Memory B cell (primary cell): ENCODE data around the gene AP2B1.
A peak's percentile ranks its signal among the peaks of the same experiment; 100 is the strongest.

Experiments used
- ATAC-seq: fragments of 150-1000 bp; cut with Tn5 transposase; 2 replicates; pipeline ENCODE4 v1.10.0; 2021; ENCODE audit warnings: low read depth, mild to moderate bottlenecking, moderate library complexity
- DNase-seq, 2 donors: peaks; one replicate each; pipeline ENCODE4 v3.0.0; 2022; ENCODE audit warnings: low spot score in 2 of 2
- H3K27ac Mint-ChIP-seq: one replicate; pipeline ENCODE4 v1.8.0; 2022; ENCODE audit warnings: mild to moderate bottlenecking, moderate library complexity, mixed read lengths
- H3K27me3 Mint-ChIP-seq: one replicate; pipeline ENCODE4 v1.8.0; 2022; ENCODE audit warnings: mixed read lengths
- H3K36me3 Mint-ChIP-seq: one replicate; pipeline ENCODE4 v1.8.0; 2022; ENCODE audit warnings: mild to moderate bottlenecking, mixed read lengths
- H3K4me1 Mint-ChIP-seq: one replicate; pipeline ENCODE4 v1.8.0; 2022; ENCODE audit warnings: mixed read lengths
- H3K4me3 Mint-ChIP-seq: one replicate; pipeline ENCODE4 v1.8.0; 2022; ENCODE audit warnings: mild to moderate bottlenecking, moderate library complexity, mixed read lengths
- H3K9me3 Mint-ChIP-seq: one replicate; pipeline ENCODE4 v1.8.0; 2022; ENCODE audit warnings: mixed read lengths

The AP2B1 gene

DNA sequence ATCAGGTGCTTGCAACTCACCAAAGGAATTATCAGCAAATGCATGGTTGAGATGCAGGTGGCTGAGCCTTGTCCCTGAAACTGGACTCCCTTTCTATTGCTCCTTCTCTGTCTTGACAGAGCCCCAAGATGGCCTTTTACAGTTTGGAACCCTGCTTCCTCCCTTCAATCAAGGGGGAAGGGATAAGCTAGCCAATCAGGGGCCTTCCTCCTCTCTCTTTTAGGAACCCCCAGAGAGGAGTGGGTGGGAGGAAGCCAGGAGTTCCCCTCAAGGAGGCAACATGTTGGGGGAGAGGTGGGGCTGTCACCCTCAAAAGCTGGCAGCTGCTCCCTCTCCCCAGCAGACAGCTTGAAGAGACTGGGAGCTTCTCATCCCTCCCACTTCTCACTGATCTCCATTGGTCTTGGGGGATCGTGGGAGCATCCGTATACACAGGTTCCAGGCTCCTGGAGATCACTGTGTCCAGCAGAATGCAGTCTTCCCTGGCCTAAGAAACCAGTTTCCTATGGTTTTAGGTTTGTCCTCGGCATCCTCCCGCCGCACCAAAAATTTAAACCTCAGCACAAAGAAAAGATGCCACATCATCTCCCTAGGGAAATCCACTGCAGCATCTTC, 151.5 kb downstream of the AP2B1 start:
- no peak for ATAC-seq
- Mint-ChIP-seq H3K4me1 (peaks cover 3% of the 10 kb centered on the region), H3K27me3 (peaks cover 11% of the 10 kb centered on the region), H3K4me3 (no peak overlapping the region), H3K9me3 (no peaks in the 10 kb centered on the region), H3K36me3 (no peaks in the 10 kb centered on the region), H3K27ac (no peak overlapping the region)
- no peak for DNase-seq

DNA sequence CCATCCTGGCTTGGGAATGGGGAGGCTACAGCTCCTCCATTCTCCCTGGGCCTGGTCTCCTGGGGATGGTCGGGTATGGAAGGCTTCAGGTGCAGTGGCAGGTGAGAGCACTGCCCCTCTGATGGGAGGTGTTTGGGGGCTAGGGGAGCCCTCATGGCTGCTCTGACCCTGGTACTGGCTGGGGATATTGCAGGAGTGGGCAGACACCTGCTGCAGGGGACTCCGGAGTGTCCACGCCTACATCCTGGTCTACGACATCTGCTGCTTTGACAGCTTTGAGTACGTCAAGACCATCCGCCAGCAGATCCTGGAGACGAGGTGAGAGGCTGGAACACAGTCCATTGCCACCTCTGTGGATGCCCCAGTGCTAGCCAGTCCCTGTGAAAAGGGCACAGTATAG, 153.1 kb downstream of the AP2B1 start:
- Mint-ChIP-seq H3K9me3 (no peaks in the 10 kb centered on the region), H3K4me1 (peaks cover 3% of the 10 kb centered on the region), H3K27me3 (peaks cover 17% of the 10 kb centered on the region), H3K36me3 (no peaks in the 10 kb centered on the region), H3K27ac (no peak overlapping the region), H3K4me3 (no peak overlapping the region)
- DNase-seq (no peak), ATAC-seq (no peak)

DNA sequence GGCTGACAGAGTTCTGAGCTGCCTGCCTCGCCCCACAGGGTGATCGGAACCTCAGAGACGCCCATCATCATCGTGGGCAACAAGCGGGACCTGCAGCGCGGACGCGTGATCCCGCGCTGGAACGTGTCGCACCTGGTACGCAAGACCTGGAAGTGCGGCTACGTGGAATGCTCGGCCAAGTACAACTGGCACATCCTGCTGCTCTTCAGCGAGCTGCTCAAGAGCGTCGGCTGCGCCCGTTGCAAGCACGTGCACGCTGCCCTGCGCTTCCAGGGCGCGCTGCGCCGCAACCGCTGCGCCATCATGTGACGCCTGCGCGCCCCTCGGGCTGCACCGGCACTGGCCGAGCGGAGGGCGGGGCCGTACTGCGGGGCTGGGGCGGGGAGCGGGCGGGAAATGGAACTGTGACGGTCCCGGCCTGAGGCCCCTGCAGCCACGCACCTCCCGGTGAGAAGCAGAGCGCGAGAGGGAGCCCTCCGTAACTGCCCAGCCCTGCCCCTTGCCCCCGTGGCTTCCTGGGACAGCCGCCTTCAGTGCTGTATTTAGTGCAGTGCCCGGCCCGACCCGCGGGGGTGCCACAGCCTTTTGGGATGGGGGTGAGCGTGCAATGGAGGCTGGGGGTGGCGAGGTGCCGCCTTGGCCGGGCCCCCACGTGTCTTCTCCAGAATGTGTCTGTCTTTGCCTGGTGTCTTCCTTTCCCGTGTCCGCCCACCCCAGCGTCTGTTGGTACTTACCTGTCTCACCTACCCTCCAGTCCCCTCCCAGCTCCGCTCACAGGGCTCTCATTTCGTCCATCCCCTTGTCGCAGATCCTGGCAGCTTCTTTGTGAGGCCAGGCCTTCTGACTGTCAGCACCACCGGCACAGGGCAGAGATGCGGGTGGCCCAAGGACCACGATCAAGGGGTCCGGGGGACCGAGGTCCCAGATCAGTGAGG, 154.1 kb downstream of the AP2B1 start:
- H3K27ac Mint-ChIP-seq: no peak overlapping the region
- ATAC-seq (peak; percentile 39), DNase-seq (no peak)
- H3K4me1 Mint-ChIP-seq: peaks cover 3% of the 10 kb centered on the region
- H3K4me3 Mint-ChIP-seq: peak overlapping the region; percentile 3
- H3K27me3 Mint-ChIP-seq: peaks cover 17% of the 10 kb centered on the region
- H3K36me3 Mint-ChIP-seq: no peaks in the 10 kb centered on the region
- no peaks in the 10 kb centered on the region for H3K9me3 Mint-ChIP-seq

DNA sequence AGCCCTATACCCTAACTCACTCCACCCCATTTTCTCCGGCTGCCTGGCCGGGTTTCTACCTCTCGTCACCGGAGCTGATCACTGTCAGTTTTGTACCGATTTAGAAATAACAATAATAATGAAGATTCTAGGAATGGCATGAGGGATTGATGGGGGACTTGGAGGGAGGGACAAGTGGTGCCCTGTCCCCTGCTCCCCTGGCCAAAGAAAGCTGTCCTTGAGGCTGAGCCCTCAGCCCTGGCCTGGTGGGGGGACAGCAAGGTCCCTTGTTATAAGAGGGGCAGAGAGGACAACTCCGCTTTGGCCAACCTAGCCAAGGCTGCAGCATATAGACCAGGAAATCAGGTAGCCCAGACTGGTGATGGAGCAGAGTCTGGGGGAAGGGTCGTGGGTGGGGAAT, 155.4 kb downstream of the AP2B1 start:
- DNase-seq (no peak), ATAC-seq (no peak)
- Mint-ChIP-seq H3K27me3 (peaks cover 19% of the 10 kb centered on the region), H3K4me1 (peaks cover 3% of the 10 kb centered on the region), H3K36me3 (no peaks in the 10 kb centered on the region), H3K4me3 (no peak overlapping the region), H3K27ac (no peak overlapping the region), H3K9me3 (no peaks in the 10 kb centered on the region)

DNA sequence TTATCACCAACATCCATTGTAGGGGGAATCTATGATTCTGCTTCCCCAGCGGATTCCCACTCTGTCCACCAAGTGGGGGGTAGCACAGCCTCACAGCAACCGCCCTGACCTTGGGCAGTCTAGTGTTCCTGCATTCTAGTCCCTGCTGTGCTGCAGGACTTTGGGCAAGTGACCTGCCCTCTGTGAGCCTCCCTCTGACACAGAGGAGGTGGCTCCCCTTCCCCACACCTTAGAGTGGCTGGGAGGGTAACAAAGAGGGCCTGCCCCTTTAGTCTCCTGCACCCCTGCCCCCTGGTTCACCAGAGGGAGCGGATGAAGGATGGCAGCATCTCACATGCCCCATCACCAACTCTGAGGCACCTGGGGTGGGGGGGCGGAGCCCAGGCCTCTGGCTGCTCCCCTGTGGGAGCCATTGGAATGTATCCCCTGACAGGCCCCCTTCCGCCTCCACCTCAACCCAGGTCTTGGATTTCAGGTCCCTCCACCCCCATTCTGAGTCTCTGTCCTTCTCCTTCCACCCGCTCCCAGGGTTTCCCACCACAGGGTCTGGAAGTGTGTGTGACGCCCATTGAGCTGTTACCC, 155.9 kb downstream of the AP2B1 start:
- peaks cover 19% of the 10 kb centered on the region for H3K27me3 Mint-ChIP-seq

DNA sequence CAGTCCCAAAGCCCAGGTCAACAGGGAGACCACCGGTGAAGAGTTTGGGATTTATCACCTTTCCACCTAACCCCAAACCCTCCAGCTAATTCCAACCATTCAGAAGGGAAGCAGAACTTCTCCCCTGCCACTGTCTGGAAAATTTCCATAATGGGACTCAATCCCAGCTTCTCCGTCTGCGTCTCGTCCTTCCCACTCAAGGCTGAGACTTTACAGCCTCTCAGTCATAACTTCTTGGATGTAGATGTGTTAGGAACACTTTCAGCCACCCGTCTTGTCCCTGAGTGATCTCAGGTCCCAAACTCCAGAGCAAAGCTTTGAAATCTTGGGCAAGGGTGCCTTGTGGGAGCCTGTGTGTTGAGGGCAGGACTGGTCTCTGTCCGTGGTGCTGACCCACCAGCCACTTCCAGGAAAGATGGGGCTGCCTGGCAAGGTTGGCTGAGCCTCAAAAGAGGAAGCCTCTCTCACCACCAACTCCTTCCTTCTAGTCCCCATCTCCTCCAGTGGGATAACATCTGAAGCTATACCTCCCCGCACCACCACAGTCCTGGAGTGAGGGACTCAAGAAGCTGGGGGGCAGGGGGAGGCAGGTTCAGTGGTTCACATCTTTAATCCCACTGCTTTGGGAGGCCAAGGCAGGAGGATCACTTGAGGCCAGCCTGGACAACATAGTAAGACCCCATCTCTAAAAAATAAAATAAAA, 156.7 kb downstream of the AP2B1 start:
- no peaks in the 10 kb centered on the region for H3K9me3 Mint-ChIP-seq
- no peak overlapping the region for H3K27ac Mint-ChIP-seq
- peaks cover 3% of the 10 kb centered on the region for H3K4me1 Mint-ChIP-seq
- H3K27me3 Mint-ChIP-seq: peaks cover 22% of the 10 kb centered on the region
- H3K36me3 Mint-ChIP-seq: no peaks in the 10 kb centered on the region
- DNase-seq (no peak), ATAC-seq (no peak)
- no peak overlapping the region for H3K4me3 Mint-ChIP-seq

More for the DNA sequence above, 155.9 kb downstream of the AP2B1 start:
- ATAC-seq: no peak
- H3K4me1 Mint-ChIP-seq: peaks cover 3% of the 10 kb centered on the region
- H3K9me3 Mint-ChIP-seq: no peaks in the 10 kb centered on the region
- no peak overlapping the region for H3K4me3 Mint-ChIP-seq
- no peaks in the 10 kb centered on the region for H3K36me3 Mint-ChIP-seq
- DNase-seq: no peak
- H3K27ac Mint-ChIP-seq: no peak overlapping the region

DNA sequence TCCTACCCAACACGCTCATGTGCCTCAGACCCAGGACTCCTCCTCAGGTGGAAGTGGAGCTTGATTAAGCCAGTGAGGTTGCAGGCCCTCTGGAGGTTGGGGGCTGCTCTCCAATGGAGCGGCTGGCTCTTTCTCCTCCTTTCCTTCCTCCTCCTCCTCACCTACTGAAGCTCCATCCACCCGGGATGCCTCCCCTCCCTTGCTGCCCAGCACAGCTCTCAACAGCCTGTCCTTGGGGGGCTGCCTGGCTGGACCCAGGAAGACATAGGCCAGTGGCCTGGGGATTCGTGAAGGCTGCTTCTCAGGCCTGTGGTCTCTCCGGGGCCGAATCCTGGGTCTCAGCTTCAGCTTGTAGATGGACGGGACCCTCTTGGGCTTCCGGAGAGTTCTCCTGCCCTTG, 157.7 kb downstream of the AP2B1 start:
- DNase-seq: no peak

DNA sequence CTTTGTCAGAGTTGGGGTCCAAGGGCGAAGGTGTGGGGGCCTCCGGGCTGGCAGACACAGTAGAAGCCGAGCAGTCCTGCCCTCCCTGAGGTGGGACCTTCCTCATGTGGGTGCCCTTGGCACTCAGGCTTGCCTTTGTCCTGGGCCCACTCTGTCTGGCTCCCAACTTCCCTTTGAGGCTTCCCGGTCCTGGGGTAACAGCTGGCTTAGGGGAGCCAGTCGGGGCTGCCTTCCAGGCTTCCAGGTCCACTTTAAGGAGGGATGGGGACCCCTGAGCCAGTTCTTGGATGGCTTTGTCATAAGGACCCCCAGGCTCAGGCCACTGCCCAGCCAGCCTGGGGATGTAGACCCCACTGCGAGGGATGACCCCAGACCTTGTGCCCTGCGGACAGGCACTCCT, 158.1 kb downstream of the AP2B1 start:
- no peak overlapping the region for H3K4me3 Mint-ChIP-seq
- no peaks in the 10 kb centered on the region for H3K9me3 Mint-ChIP-seq
- H3K27me3 Mint-ChIP-seq: peaks cover 29% of the 10 kb centered on the region
- ATAC-seq (no peak), DNase-seq (no peak)
- no peaks in the 10 kb centered on the region for H3K36me3 Mint-ChIP-seq
- H3K4me1 Mint-ChIP-seq: peaks cover 6% of the 10 kb centered on the region
- H3K27ac Mint-ChIP-seq: no peak overlapping the region

More for the DNA sequence above, 157.7 kb downstream of the AP2B1 start:
- H3K4me3 Mint-ChIP-seq: no peak overlapping the region
- H3K9me3 Mint-ChIP-seq: no peaks in the 10 kb centered on the region
- no peaks in the 10 kb centered on the region for H3K36me3 Mint-ChIP-seq
- peaks cover 6% of the 10 kb centered on the region for H3K4me1 Mint-ChIP-seq
- H3K27me3 Mint-ChIP-seq: peaks cover 26% of the 10 kb centered on the region
- no peak for ATAC-seq
- H3K27ac Mint-ChIP-seq: no peak overlapping the region

DNA sequence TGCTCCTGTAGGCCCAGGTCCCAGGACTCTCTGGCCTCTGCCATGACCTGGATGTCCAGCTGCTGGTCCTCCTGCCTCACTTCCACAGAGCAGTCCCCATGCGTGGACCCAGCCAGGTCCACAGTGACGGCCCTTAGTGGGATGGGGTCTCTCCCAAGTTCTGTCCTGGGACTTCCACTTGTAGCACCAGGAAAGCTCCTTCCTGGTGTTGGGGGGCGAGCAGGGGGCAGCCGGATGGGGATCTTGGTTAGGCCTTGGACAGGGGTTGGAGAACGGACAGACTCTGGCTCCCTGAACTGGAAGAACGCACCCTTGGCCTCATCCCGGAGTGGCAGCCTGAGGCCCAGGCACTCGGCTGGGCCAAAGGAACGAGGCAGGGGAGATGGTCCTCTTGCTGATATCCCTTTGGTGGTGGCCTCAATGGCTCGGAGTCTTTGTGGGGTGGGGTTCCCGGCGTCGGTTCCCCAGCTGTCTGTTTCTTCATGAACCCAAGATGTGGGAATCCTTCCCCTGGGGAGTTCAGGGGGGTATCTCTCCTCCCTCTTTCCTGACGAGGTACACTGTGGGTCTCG, 158.7 kb downstream of the AP2B1 start:
- H3K4me3 Mint-ChIP-seq: no peak overlapping the region
- no peak overlapping the region for H3K27ac Mint-ChIP-seq
- DNase-seq: no peak
- peaks cover 6% of the 10 kb centered on the region for H3K4me1 Mint-ChIP-seq
- no peaks in the 10 kb centered on the region for H3K9me3 Mint-ChIP-seq
- peaks cover 33% of the 10 kb centered on the region for H3K27me3 Mint-ChIP-seq
- H3K36me3 Mint-ChIP-seq: no peaks in the 10 kb centered on the region
- ATAC-seq: no peak

DNA sequence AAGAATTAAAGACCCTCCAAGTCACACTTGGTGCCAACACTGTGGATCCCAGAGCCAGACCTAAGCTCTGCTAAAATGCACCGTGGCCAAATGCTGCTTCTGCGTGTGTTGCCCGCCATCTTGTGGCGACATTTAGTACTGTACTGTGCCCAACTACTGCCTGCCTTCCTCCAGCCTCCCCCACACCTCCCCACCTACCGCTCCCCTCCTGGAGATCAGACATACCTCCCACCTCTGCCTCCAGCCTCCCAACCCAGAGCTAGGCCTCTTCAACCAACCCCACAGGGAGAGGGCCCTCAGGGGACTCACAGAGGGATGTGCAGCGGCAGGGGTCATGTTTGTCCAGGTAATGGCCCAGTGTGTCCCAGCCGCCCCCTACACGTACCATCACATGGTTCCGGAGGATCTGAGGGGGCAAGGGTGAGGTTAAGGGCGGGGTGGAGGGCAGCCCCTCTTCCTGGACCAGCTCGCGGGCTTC, 160.5 kb downstream of the AP2B1 start:
- Mint-ChIP-seq H3K36me3 (peaks cover 2% of the 10 kb centered on the region), H3K4me3 (no peak overlapping the region), H3K27ac (no peak overlapping the region), H3K27me3 (peaks cover 31% of the 10 kb centered on the region), H3K9me3 (no peaks in the 10 kb centered on the region), H3K4me1 (peaks cover 3% of the 10 kb centered on the region)
- ATAC-seq (peak; percentile 93), DNase-seq (peak; percentile 76 to 79)

DNA sequence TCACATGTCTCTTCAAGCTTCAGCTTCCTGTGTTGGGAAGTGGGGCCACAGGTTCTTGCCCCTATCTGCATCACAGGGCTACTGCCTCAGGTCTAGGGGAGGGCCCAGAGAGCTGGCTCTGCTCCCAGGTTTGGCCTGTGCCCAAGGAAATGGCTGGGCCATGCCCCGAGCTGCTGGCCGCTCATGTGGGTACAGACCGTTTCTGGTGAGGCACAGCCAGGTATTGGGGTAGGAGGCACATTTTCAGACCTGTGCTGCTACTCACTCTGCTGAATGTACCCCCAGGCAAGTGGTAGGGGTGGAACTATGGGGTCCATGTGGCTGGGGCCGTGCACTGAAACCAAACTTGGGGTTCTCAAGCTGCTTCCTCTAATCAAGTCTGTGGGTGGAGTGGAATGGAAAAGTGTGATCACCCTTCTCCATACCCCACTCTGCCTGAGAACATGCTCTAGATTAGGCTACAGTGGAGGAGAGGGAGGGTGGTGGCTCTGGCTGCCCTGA, 161.3 kb downstream of the AP2B1 start:
- peaks cover 31% of the 10 kb centered on the region for H3K27me3 Mint-ChIP-seq
- peaks cover 3% of the 10 kb centered on the region for H3K4me1 Mint-ChIP-seq
- H3K9me3 Mint-ChIP-seq: no peaks in the 10 kb centered on the region
- DNase-seq: no peak
- ATAC-seq: no peak
- H3K4me3 Mint-ChIP-seq: no peak overlapping the region
- peaks cover 2% of the 10 kb centered on the region for H3K36me3 Mint-ChIP-seq
- H3K27ac Mint-ChIP-seq: no peak overlapping the region

DNA sequence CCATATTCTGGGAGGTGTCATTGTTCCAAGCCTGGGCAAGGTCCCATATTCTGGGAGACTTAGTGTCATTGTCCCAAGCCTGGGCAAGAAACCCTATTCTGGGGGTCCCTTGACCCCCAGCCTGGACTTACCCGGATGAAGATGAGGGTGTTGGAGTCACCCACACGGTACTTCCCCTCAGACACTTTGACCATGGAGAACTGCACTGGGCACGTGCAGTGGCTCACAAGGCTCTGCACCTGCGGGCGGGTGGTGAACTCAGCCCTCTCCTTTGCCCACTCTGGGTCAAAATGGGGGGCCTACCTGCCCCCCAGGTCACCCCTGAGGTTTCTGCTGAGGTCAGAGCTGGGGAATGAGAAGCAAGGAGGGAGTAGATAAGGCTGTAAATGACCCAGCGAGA, 161.9 kb downstream of the AP2B1 start:
- Mint-ChIP-seq H3K4me3 (no peak overlapping the region), H3K27ac (no peak overlapping the region), H3K36me3 (peaks cover 2% of the 10 kb centered on the region), H3K27me3 (peaks cover 28% of the 10 kb centered on the region), H3K9me3 (no peaks in the 10 kb centered on the region), H3K4me1 (peaks cover 3% of the 10 kb centered on the region)
- ATAC-seq: no peak
- no peak for DNase-seq

DNA sequence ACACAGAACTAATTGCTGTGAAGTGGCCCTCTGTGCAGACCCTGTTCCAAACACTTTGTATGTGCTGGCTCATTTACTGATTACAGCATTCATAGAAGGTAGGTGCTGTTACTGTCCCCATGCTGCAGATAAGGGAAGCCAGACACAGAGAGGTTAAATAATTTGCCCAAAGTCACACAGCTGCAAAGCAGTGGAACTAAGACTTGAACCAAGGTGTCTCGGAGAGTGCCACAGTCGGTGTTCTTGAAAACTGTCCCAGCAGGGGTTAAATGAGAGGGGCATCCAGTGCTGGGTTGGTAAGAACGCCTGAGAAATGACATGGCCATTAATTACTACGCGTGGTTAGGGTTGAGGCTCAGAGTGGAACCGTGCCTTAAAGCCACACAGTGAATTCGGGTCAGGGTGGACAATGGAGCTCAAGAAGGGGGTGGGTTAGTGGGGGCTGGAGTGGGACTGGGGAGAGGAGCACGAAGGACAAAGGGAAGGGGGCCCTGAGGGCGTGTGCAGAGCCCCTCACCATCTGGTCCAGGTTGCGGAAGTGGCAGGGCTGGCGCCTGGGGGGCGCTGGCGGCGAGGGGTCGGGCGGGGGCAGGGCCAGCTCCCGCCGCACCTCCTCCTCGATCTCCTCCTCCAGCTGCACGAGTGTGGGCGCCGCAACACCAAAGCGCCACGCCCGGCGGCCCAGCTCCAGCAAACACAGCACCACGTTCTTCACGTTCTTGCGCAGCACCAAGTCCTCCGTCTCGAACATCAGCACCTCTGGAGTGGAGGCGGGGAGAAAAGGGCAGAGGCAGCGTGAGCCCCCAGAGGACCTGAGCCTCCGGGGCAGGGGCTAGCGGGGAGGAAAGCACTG, 162.7 kb downstream of the AP2B1 start:
- Mint-ChIP-seq H3K4me1 (peaks cover 3% of the 10 kb centered on the region), H3K36me3 (peaks cover 2% of the 10 kb centered on the region), H3K9me3 (no peaks in the 10 kb centered on the region), H3K27me3 (peaks cover 24% of the 10 kb centered on the region), H3K27ac (no peak overlapping the region), H3K4me3 (no peak overlapping the region)
- DNase-seq (no peak), ATAC-seq (peak; percentile 22)
